ENCODE results near the gene MCCD1.

DNA sequence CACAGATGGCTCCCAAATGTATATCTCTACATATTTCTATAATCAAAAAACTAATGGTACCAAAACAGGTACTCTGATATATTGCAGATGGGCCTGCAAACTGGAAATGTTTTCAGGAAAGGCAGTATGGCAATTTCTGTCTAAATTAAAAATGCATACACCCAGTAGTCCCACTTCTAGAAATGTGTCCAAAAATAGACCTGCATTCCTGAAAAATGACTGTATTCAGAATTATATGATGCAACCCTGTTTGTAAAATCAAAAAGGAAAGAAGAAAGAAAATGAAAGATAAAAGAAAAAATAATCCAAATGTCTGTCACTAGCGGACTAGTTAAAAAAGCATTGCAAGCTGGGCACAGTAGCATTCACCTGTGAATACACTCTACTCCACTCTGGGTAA lies 43.7 kb upstream of the MCCD1 start:
- TF ChIP-seq, protein P1, sequence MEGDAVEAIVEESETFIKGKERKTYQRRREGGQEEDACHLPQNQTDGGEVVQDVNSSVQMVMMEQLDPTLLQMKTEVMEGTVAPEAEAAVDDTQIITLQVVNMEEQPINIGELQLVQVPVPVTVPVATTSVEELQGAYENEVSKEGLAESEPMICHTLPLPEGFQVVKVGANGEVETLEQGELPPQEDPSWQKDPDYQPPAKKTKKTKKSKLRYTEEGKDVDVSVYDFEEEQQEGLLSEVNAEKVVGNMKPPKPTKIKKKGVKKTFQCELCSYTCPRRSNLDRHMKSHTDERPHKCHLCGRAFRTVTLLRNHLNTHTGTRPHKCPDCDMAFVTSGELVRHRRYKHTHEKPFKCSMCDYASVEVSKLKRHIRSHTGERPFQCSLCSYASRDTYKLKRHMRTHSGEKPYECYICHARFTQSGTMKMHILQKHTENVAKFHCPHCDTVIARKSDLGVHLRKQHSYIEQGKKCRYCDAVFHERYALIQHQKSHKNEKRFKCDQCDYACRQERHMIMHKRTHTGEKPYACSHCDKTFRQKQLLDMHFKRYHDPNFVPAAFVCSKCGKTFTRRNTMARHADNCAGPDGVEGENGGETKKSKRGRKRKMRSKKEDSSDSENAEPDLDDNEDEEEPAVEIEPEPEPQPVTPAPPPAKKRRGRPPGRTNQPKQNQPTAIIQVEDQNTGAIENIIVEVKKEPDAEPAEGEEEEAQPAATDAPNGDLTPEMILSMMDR (IDR thresholded peaks at IDR 0.05; ENCODE audit: low read depth, low read length) = no peak
- no peak for TF ChIP-seq POLR2A (IDR thresholded peaks at IDR 0.05; ENCODE audit: extremely low read depth, insufficient read length)
- TF ChIP-seq, protein P2, sequence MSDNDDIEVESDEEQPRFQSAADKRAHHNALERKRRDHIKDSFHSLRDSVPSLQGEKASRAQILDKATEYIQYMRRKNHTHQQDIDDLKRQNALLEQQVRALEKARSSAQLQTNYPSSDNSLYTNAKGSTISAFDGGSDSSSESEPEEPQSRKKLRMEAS (IDR thresholded peaks at IDR 0.05; ENCODE audit: low read depth, low read length) = no peak
- TF ChIP-seq MYC (IDR thresholded peaks at IDR 0.05; ENCODE audit: low read depth, low read length) = no peak

All from NB4 (cell line).